GM15510 (cell line): ENCODE measurements around the gene HDLBP.

ENCODE experiments used
- POLR2A ChIP-seq: IDR thresholded peaks from 3 replicates; pipeline ENCODE4 v1.6.1; 2011; ENCODE audit warnings: borderline replicate concordance; ENCODE audit not compliant: insufficient read length; ENCODE audit errors: extremely low read depth

HDLBP gene

DNA sequence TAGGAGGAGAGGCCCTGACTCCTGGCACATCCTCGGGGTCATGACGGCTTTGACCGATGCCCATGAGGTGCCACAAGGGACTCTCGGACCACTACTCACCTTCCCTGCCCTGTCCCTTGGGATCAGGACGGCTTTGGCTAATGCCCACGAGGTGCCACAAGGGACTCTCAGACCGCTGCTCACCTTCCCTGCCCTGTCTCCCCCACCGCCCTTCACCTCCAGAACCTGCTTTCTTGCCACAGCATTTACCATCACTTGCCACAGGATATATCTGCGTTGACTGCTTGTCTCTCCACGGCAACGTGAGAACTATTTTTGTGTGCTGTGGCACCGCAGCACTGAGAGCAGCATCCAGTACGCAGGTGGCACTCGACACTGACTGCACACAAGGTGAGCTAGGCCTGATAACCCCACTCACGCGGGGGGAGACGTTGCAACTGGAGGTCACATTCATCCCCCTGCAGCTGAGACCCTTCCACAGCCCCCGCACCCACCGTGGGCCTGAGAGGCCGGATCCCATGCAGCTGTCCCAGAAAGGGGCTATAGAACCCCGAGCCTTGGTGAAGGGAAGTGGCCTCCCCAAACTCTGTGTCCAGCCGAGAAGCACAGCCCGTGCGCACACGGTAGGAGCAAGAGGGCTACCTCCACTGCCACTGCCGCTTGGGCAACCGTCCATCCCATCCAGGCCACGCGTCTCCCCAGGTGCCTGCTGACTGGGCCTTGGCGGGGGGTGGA is 79.4 kb downstream of the HDLBP start:
- no peak for TF ChIP-seq POLR2A

DNA sequence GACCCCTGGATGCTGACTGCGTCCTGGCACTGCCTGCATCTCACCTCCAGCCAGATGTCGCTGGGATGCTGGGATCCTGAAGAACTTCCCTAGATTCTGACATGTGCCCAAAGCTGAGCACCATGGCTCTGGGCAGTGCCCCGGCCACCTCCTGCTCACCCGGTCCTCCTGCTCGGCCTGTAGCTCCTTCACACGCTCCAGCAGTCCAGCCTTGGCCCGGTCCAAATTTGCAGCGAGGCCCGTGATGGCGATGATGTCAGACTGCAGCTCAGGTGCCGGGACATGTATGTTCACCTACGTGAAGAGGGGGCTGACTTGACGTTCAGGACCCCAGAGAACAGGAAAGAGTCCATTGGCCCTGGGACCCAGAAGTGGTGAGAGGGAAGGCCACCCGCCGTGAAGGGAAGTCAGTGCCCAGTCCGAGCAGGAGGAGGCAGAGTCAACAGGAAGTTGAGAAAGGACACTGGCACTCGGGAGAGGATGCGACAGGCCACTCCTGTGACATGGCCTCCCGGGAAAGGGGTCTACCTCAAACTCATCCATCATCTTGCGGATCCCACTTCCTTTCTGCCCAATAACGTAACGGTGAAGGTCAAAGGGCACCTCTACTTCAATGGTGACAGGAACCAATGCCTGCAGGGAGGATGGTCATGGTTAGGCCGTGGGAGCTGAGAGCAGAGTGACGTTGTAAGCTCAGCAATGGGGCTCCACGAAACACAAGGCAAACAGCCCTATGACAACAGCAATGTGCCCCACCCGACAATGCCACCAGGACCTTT is 80.3 kb downstream of the HDLBP start:
- no peak for TF ChIP-seq POLR2A

DNA sequence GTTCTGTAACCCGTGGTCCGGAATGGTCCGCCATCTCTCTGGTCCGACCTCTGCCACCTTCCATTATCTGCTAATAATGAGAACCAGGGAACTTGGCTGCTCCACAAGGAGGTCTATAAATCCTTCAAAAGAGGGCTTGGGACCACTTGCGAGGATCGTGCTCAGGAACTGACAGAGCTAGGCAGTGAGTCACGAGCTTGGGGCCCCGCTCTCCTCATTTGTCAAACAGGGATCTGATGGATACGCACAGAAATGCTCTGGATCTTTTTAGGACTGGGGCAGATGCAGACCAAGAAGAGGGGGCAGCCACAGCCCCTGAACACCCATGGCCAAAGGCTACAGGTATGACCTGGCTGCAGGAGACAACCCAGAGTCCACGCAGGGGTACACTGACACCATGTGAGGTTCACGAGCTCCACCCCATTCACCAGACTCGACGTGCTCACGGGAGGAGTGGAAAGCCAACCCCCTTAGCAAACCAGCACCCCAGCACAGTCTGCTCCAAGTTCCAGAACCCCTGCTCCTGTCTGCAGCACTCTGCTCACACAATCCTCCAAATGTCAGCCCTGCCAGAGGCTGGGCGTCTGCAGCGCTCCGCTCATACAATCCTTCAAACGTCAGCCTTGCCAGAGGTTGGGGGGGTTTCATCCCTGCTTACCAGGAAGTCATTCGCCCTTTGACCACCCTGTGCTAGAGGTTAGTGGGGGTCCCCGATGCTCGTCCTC is 81.2 kb downstream of the HDLBP start:
- TF ChIP-seq POLR2A, result no peak

DNA sequence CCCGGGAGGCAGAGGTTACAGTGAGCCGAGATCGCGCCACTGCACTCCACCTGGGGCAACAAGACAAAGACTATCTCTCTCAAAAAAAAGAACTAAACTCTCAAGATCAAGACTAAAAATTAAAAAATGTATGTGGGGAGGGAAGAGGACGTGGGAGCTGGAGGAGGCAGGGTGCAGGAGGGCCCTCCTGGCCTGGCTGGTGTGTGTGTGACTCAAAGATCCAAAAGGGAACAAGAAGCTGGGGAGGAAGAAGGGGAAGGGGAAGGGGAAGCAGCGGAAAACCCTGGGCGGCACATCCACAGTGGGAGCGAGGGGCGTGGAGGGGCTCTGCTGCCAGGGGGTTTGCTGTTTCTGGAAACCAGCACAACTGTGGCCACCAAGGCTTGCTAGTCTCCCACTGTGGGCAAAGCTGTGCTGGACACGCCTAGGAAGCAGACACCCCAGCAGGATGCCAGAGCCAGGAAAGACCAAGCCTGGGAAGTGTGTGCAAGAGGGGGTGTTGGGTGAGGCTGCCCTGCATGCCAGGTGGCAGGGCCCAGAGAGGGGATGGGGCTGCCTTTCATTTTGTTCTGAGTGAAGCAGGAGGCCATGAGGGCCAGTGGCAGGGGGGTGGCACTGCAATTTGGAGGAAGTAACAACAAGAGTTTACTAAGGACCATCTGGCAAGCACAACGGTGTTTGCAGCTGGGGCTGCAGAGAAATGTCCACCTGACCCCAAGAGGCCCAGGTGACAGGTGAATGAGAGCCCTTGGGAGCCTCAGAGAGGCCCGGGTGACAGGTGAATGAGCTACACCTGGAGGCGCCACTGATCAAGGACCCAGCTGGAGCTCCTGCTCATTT is 82.5 kb downstream of the HDLBP start:
- TF ChIP-seq POLR2A, result no peak

DNA sequence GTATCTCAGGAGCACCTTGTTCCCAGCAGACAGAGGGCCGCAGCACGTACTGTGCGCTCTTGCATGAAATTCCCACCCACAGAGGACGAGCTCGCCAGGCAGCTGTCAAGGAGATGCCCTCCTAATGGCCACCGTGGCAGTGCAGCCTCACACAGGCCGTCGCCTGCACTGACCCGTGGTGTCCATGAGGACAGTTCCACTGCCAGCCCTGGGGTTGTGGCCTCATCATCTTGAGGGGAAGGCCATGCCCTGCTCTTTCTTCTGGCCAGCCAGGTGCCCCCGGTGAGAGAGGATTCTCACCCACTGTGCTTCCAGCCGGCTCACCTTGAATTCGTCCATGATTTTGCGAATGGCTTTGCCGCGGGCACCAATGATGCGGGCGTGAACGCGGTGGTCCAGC is 85.0 kb downstream of the HDLBP start:
- no peak for TF ChIP-seq POLR2A

DNA sequence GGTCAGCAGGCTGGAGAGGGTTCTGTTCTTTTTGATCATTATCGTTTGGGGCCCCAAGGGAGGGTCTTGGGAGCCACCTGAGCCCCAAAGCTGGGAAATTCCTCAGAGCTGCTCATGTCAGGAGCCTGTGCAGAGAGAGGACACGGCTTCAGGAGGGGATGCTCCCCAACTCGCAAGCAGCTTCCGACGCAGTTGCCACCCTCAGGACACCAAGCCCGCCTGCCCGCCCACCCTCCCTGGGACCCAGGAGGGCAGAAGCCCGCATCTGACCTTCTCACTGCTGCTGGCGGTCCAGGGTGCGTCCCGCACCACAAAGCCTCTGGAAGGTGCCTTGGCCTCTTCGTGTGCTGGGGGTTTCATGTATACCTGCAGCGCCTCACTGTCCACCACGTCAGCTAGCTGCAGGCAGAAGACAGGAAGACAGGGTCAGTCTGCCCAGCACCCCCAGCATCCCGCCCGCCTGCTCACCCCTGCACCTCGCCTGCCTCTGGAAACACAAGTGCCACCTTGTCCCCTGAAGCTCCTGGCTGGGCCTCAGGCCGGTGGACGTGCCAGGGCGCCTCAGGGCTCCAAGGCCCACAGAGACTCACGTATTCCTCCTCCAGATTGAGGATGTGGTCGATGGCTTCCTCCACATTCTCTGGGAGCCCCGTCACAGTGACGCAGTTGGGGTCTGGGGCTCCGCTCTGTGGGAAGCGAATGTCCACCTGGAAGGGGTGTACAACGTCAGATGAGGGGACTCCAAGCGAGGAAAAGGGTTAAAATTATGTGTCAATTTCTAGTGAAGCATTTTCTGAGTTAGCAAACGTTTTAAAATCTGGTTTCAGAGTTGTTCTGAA is 85.7 kb downstream of the HDLBP start:
- TF ChIP-seq POLR2A, result no peak

DNA sequence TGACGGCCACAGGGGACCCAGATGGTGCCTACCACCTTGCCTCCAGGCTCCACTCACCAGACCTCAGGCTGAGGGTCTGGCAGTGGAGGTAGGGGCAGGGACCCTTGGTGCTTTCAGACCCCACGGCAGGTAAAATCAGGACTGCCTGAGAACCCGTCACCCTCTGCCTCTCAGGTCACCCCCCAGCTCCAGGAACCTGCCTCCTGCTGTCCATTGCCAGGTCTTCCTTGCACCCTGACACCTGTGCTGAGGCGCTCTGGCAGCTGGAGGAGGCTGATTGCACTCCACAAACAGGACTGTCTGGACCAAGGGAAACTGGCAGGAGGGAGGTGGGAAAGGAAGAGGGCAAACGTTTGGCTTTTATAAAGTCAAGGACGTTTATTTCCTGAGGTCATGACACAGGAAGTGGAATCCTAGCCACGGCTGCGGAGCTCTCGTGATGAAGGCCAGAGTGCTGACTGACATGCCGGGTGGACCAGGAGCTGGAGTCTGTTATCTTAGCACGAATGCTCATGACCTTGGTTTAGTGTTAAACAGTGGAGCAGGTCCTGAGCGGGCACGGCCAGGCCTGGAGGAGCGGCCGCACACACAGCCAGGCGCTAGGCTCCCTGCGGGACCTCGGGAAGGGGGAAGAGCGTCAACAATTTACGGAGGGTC is 86.5 kb downstream of the HDLBP start:
- no peak for TF ChIP-seq POLR2A

DNA sequence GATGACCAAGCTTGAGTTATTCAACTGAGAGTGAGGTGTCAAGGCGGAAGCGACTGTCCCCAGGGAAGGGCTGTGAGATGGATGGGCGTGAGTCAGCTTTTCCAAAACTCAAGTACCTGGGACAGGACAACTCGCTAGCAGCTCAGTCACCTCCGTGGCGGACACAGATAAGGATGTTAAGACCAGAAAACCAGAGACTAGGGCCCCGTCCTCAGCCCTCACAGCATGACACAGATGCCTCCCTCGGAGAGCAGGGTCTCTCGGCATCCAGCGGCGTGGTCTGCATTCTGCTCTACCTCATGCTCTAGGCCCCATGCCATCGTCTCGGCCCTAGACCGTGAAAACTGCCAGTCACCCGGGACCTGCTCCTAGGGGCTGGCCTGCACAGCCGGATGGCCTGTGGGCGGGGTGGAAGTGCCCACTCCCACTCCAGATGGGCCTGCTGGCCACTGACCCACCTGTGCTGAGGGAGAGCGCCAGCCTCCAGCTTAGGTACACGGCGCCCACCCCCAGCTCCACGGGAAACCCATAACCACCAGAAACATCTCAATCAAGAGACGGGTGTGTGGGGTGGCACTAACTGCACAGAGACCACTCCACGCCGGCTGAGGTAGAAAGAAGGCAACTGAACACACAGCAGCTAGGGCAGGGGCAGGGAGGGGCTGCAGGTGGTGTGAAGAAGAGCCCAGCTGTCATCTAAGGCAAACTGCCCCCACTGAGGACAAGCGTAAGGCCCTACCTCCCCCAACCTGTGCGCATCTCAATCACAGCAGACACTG is 87.2 kb downstream of the HDLBP start:
- no peak for TF ChIP-seq POLR2A

DNA sequence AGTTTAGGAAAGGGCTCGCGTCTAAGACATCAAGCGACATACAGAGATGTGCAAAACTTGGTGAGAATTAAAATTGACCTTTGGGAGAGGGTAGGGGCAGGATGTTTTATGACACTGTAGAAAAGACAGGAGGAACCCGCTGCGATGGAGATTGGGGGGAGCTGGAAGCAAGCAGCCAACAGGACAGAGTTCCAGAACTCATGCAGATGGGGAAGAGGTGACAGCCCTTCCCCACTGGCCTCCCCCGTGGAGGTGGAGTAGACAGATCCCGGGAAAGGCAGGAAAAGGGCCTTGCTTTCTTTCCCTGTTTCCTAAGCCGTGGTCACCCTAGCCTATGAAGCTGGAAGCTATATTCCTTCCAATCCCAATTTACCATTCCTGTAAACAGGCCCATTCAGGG is 87.9 kb downstream of the HDLBP start:
- TF ChIP-seq POLR2A, result no peak

DNA sequence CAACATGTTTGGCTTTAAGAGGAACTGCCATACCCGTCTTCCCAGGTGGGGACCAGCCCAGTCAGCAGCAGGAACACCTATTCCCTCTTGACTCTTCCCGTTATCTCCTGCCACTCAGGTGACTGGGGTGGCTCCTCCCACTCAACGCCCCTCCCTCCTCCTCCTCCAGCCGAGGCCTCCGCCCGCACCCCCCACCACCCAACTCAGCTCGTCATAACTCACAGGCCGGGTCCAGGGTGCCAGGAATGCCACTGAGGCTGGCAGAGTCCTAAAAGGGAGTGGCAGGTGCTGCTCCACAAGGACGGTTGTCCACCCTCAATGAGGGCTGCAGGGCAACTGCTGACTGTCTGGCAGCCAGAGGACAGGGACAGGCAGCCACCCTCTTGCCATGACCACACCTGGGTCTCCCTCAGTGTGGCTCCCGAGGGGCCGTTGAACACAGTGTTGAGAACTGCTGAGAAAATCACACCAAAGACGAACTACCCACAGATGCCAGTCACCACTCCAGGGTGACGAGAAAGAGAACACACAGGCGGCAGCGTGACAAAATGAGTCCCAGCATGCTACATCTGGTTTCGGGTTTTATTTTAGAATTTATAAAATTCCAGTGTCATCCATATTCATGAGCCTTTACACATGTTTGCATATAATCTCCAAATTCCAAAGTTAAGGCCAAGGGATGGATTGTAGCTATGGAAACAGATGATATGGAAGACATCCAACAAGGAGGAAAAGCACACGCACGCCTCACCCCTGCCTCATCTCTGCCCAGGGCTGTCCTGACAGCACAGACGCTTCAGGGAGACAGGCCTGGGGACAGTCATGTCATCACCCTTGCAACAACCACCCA is 88.5 kb downstream of the HDLBP start:
- TF ChIP-seq POLR2A, result no peak

DNA sequence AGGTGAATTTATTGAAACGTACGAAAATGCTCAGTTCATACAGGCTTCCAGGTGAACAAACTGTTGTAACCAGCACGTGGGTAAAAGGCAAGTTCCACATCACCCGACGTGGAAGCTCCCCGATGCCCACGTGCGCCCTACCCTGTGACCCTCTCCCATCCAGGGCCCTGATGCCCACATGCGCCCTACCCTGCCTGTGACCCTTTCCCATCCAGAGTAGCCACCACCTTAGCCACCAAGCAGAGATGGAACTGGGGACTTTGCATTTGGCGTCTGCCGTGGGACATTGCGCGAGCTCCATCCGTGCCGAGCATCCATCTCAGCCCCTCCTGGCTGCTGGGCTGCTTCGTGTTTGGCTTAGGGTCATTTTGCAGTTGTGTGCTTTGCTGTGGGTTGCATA is 89.5 kb downstream of the HDLBP start:
- no peak for TF ChIP-seq POLR2A

DNA sequence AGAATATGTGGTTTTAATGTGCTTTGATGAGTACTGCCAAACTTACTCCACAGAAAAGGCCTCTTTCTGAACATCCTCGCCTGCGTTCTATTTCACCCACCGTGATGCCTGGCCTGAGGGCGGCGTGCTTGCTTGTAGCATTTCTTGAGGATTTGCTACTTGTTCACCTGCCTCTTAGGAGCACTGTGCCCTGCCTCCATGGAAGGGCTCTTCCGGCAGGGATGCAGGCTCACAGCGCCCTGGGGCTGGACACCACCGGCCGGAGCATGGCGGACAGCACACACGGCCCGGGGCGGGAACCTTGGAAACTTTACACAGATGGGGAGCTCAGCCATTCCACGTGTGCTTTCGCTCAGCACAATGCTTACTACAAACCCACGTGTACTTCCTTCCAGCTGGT is 89.9 kb downstream of the HDLBP start:
- no peak for TF ChIP-seq POLR2A

DNA sequence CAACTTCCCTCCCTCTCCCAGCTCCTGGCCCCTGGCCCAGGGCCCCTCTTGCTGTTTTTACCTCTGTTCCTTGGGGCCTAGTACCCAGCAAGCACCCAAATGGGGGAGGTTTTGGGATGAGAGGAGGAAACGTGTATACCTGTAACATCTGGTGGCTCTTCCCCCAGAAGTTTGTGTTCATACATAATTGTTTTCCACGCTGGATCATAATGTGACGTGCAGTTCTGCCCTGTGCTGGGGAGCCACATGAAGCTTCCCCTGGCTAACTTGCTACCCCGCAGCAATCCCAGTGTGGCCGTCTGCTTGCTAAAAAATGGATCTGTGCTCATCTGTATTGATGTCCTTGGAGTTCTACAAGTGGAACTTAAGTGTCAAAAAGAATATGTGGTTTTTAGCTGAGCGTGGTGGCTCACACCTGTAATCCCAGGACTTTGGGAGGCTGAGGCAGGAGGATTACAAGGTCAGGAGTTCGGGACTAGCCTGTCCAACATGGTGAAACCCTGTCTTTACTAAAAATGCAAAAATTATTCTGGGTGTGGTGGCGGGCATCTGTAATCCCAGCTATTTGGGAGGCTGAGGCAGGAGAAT is 90.5 kb downstream of the HDLBP start:
- TF ChIP-seq POLR2A, result no peak
